NCI-H1436 (cell line): ENCODE data around the gene NEDD4L.
A peak's percentile ranks its signal among the peaks of the same experiment; 100 is the strongest.
"Not testable (repeated sequence)": the region's sequence is repeated elsewhere in the genome, so short reads cannot be mapped to it uniquely, and the experiment has no call there.

ENCODE experiments used
- DNase-seq: peaks from one replicate; lab custom pipeline; 2025; lab: John Stamatoyannopoulos, UW

Gene NEDD4L

GRCh38 chr18:58241026-58241679, 197.1 kb downstream of the NEDD4L start:
- DNase-seq: no peak

GRCh38 chr18:58241877-58242276, 197.9 kb downstream of the NEDD4L start:
- peak; percentile 95 for DNase-seq

- DNase-seq: no peak
Measured at GRCh38 chr18:58242435-58242834, 198.4 kb downstream of the NEDD4L start.

DNA sequence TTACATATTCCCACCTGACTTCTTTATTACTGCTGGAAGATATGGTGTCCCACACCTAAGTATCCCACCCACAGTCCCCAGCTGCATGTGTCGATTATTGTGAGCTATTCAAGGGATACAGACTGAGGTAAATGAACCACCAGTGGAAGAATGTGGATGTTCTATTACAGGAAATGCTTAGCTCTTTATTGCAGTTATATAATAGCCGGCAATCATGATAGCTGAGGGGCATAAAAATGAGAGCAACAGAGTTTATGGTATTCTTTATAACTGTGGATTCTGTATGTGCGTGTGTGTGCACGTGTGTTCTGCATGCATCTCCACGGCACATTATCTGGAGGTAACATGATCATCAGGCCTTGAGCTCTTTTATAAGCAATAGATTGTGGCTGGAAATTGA, 198.9 kb downstream of the NEDD4L start:
- no peak for DNase-seq

GRCh38 chr18:58243401-58243800, 199.4 kb downstream of the NEDD4L start:
- DNase-seq: no peak

- DNase-seq: no peak
Measured at GRCh38 chr18:58247363-58247834, 203.4 kb downstream of the NEDD4L start.

DNA sequence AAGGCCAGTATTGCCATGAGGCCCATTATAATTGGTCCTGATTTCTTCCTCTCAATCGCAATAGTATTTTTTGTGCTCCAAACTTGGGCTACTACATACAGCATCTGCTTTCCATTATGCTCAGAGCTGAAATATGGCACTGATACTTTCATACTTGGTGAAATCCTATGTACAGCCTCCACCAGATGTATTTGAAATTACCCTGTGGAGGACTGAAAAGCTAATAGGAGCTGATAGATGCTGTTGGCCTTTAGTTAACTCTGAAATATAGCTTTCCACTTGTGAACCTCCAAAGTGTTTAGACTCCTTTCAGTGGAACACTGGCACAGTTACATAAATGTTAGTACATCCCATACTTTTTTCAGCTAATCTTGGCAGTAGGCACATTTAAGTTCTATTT, 205.7 kb downstream of the NEDD4L start:
- no peak for DNase-seq

DNA sequence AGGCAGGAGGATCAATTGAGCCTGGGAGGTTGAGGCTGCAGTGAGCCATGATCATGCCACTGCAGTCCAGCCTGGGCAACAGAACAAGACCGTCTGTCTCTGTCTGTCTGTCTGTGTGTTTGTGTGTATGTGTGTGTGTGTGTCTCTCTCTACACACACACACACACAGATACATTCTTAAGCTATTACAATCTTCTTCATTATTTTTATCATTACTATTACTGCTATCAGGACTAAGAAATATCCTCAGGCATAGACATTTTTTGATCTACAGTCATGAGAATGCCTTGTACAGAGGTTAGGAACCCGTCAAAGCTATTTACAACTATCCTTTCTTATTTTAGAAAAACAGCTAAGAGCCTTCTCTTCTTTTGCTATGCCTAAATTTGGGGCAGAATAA, 207.4 kb downstream of the NEDD4L start:
- DNase-seq: no peak

DNA sequence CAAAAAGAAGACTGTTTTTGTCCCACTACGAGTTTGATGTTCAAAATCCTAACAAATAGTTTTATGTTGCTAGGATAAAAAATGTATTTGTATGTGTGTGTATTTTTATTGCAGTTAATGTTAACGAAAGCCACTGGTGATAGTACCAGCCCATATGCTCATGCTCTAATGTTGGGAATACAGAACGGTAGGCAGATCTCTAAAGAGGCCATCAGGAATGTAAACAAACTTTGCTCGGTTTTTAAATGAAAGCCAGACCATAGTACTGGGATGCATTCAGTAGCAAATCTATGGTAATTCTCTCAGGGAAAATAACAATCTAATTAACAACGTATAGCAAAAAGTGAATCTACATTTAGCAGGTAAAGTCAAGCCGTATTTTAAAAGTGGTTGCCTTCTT, 208.1 kb downstream of the NEDD4L start:
- DNase-seq: no peak

GRCh38 chr18:58253318-58253717, 209.3 kb downstream of the NEDD4L start:
- DNase-seq: no peak

DNA sequence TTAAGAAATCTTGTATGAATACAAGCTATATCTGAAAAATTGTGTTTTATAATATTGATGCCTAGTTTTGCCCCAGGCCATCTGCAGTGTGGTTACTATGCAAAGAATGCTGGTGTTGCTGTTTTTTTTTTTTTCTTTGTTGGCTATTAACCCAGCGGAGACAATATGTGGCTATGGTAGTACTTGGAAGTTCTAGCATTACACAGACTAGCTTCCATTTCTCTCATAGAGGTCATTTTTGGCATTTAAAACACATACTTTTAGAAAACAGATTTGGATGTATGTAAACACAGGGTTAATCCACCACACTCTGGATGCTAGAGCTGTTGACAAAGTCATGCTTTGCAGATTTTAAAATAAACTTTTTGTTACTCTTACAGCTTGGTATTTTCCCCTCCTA, 209.8 kb downstream of the NEDD4L start:
- no peak for DNase-seq

- no peak for DNase-seq
Measured at GRCh38 chr18:58254873-58255511, 211.0 kb downstream of the NEDD4L start.

GRCh38 chr18:58255701-58256311, 211.8 kb downstream of the NEDD4L start:
- no peak for DNase-seq

DNA sequence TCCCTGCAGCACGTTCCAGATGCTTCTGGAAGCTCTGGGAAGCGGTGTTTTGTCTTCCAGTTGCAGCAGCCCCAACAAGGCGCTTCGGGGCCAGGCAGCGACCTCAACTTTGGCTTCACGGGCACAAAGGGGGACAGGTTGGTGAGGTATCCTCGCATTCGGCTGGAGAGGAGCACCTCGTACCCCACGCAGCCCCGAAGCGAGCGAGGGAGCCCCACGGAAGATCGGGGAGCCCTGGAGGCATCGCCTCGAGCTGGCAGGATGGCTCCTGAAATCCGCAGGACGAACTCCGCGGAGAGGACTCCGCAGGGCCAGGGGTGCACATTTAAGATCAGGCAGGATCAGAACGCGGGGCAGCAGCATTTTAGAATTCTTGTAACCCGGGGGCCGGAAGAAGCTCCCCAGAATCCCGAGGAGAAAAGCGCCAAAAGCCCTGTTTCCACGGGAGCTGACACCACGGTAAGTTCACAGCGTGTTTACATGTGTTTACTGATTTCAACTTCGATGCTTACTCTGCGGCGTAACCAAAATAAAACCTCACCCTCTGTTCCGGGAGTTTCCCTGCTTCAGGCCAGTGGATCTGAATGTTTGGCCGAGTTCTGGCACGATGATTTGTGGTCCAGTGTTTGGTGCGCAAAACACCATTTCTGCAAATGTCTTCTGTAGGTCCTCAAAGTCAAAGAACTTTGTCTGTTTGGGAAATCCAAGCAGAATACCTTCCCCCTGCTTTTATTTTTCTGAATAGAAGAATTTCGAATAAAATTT, 212.5 kb downstream of the NEDD4L start:
- no peak for DNase-seq

DNA sequence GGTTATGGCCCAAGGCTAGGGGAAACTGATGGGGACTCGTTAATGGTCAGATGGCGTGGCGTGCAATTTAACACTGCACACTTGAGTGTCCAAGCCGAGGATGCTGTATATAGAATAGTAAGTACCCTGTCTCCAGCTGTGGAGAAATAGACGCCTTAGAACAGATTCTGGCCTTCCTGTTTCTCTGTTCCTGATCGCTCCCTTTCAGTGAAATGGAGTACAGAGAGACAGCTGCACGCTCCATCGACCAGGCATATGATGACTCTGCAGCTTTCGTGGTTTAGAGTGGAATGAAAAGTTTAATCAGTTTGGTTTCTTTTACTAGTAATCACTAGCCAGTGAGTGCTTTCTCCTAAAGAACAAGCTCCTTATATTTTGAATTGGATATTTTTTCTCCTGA, 213.4 kb downstream of the NEDD4L start:
- no peak for DNase-seq

DNA sequence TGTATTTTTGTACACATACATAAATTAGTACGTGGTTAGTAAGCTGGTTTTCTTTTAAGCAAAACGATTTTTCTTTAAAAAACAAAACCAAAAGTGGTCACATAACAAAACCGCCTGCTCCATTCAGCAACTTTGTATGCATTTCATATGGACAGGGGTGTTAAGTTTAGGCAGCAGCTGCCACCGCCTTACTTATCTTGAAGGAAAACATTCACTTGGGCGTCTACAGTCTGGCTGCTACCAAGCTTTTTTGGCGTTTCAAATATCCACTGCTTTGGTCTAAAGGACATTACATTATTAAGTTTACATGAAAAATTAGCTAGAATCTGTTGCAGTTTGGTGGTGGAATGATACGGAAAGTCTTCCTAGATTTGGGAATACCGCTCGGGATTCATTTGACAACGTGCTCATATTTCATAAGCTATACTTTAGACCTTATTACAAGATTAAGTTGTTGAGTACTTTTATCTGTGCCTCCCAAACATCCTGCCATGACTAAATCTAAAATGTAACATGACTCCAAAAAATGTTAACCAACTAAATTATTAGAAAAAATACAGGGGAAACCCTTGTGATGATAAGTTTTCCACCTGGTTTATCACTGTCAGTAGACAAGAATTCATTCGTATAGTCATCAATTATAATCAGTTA, 214.8 kb downstream of the NEDD4L start:
- DNase-seq: no peak

DNA sequence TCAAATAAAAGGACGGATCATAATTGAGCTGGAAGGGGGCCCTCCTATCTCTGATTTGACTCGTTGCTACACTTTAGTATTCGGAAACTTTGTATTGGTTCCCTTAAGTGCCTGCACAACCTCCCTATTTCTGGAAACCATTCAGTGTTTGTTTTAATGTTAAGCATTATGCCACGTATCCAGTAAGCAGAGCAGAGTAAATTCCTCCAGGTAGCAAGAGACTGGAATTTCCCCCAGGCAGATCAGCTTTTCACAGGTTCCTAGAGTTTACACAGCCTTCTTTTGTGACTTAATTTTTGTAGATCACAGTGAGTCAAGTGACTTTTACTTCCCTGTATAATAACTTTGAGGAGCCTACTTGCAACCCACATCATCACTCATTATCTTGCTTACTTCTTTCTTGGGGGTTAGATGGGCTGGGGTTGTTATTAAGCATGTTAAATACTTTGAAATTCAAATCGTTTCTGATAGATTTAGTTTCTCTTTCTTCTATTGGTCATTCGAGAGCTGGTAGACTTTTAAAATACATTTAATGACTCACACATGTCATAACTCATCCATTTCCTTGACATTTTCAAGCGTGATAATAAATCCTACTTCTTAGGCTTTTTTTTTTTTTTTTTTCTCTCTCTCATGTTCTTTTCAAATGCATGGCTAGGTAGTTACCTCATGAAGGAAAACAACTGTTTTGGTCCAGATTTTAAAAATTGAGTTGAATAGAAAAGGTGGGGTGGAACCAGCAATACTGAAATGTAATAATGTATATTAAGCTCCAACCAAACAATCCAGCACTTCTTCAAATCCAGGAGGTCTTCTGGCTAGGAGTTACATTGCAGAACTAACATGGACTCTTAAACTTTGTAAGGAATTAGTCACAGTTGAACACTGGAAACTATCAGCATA, 219.3 kb downstream of the NEDD4L start:
- DNase-seq: no peak

- no peak for DNase-seq
Measured at GRCh38 chr18:58264075-58264474, 220.0 kb downstream of the NEDD4L start.

- no peak for DNase-seq
Measured at GRCh38 chr18:58264840-58265239, 220.8 kb downstream of the NEDD4L start.

DNA sequence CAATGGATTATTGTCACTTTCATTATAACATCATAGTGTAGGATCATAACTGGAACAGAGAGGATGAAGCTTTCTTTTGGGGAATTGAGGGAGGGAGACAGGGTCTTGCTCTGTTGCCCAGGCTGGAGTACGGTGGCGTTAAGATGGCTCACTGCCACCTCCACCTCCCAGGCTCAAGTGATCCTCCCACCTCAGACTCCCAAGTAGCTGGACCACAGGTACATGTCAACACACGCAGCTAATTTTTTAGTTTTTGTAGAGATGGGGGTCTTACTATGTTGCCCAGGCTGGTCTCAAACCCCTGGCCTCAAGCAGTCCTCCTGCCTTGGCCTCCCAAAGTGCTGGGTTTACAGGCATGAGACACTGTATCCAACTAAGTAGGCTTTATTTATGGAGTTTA, 221.5 kb downstream of the NEDD4L start:
- not testable (repeated sequence) for DNase-seq

GRCh38 chr18:58266291-58266690, 222.3 kb downstream of the NEDD4L start:
- DNase-seq: no peak
